K562 (cell line): ENCODE results near the gene CBFA2T3.

Experiments
- CHD7 ChIP-seq: fragments of 200-600 bp; sonication (generic); IDR thresholded peaks from one replicate; pipeline ENCODE4 v1.6.1; 2012; ENCODE audit warnings: mild to moderate bottlenecking, low read depth, low read length, inconsistent platforms
- FOXJ3 ChIP-seq: sonication (generic); formaldehyde crosslinking; IDR thresholded peaks from 2 replicates; pipeline ENCODE4 v1.4.0; 2020; ENCODE audit warnings: mild to moderate bottlenecking, missing genetic modification reagents
- STAG1 ChIP-seq: sonication (generic); formaldehyde crosslinking; IDR thresholded peaks from 2 replicates; pipeline ENCODE4 v1.5.0; 2020; ENCODE audit warnings: missing genetic modification reagents, borderline replicate concordance
- ZFX ChIP-seq: sonication (generic); formaldehyde crosslinking; IDR thresholded peaks from 2 replicates; pipeline ENCODE4 v1.8.0; 2022; ENCODE audit warnings: mild to moderate bottlenecking, missing genetic modification reagents, moderate library complexity

- TF ChIP-seq CHD7: no peak
- no peak for TF ChIP-seq ZFX (CRISPR knock-in tag)
- no peak for TF ChIP-seq FOXJ3
- no peak for TF ChIP-seq STAG1
Observed at GRCh38 chr16:88951989-88952388, 25.0 kb downstream of the CBFA2T3 start.
